ENCODE measurements around the gene APBB2.

DNA sequence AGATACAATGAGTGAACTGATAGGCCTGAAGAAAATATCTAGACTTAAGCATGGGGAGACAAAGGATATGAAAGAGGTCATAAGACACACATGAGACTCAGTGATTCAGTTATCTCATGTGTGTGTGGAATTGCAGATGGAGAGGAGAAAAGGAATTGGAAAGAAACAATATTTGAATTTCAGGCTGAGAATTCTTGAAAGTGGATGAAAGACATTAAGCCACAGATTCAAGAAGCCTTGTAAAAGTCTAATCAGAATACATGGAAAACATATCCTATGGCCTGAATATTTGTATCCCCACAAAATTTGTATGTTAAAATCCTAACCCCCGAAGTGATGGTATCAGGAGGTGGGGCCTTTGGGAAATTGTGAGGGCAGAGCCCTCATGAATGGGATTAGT, 436.3 kb downstream of the APBB2 start:
- TF ChIP-seq POLR2A (IDR thresholded peaks at IDR 0.05) (no peak), EP300 (IDR thresholded peaks at IDR 0.05) (no peak)
- TF ChIP-seq, protein P1, sequence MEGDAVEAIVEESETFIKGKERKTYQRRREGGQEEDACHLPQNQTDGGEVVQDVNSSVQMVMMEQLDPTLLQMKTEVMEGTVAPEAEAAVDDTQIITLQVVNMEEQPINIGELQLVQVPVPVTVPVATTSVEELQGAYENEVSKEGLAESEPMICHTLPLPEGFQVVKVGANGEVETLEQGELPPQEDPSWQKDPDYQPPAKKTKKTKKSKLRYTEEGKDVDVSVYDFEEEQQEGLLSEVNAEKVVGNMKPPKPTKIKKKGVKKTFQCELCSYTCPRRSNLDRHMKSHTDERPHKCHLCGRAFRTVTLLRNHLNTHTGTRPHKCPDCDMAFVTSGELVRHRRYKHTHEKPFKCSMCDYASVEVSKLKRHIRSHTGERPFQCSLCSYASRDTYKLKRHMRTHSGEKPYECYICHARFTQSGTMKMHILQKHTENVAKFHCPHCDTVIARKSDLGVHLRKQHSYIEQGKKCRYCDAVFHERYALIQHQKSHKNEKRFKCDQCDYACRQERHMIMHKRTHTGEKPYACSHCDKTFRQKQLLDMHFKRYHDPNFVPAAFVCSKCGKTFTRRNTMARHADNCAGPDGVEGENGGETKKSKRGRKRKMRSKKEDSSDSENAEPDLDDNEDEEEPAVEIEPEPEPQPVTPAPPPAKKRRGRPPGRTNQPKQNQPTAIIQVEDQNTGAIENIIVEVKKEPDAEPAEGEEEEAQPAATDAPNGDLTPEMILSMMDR (IDR thresholded peaks at IDR 0.05): no peak

Data from tibial nerve (tissue), 4 donors.